Measurements from ENCODE around the gene IYD. TPM values are rescaled to one million over a fixed set of nuclear protein-coding genes. Genes with fewer than 3 reads are reported as not detected.

The IYD gene
- total RNA-seq, 1 donor from 2014 or later: under 0.01 TPM

DNA sequence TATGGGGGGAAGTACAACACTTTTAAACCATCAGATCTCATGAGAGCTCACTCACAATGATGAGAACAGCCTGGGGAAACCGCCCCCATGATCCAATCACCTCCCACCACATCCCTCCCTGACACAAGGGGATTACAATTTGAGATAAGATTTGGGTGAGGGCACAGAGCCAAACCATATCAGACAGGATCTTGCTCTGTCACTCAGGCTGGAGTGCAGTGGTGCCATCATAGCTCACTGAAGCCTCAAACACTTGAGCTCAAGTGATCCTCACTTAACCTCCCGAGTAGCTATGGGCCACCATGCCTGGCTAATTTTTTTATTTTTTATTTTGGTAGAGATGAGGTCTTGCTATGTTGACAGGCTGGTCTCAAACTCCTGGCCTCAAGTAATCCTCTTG, 5.1 kb upstream of the IYD start:
- H3K4me3 ChIP-seq: no peak overlapping the region
- H3K9me3 ChIP-seq: no peaks in the 10 kb centered on the region
- TF ChIP-seq, protein P1, sequence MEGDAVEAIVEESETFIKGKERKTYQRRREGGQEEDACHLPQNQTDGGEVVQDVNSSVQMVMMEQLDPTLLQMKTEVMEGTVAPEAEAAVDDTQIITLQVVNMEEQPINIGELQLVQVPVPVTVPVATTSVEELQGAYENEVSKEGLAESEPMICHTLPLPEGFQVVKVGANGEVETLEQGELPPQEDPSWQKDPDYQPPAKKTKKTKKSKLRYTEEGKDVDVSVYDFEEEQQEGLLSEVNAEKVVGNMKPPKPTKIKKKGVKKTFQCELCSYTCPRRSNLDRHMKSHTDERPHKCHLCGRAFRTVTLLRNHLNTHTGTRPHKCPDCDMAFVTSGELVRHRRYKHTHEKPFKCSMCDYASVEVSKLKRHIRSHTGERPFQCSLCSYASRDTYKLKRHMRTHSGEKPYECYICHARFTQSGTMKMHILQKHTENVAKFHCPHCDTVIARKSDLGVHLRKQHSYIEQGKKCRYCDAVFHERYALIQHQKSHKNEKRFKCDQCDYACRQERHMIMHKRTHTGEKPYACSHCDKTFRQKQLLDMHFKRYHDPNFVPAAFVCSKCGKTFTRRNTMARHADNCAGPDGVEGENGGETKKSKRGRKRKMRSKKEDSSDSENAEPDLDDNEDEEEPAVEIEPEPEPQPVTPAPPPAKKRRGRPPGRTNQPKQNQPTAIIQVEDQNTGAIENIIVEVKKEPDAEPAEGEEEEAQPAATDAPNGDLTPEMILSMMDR (IDR thresholded peaks at IDR 0.05): no peak
- intact Hi-C loops (cut with DNase I): no loop called here
- H3K4me1 ChIP-seq: no peaks in the 10 kb centered on the region
- no peak for DNase-seq (ENCODE audit: low spot score in 2 of 2)
- H3K27ac ChIP-seq: no peak overlapping the region
- no peaks in the 10 kb centered on the region for H3K27me3 ChIP-seq
- H3K36me3 ChIP-seq: no peaks in the 10 kb centered on the region

DNA sequence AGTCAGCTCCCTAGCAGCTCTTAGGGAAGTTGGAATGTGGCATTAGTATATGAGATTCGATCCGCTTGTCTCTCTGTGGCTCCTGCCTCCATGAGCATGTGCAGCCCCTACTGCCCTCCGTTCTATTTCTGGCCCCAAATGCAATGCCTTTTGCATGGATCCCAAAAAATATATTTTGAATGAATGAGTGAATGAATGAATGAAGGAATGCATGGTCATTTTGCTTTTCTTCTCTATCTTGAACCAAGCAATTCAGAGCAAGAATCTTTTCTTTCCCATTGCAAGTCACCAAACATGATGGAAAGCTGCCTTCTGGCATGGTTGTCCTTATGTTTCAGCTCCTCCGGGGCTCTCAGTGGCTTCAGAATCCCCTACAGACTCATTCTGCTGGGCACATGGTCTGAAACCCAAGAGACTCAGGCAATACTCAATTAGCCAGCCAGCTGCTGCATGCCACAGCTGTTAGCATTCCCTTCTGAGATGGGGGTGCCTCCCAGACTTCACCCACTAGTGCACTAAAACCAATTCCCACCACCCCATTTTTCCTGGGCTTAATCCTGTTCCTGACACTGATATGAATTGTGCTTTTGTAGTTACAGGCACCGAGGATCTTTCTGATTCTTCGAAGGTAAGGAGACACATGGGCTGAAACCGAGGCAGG, 2.6 kb upstream of the IYD start:
- no peaks in the 10 kb centered on the region for H3K27me3 ChIP-seq

DNA sequence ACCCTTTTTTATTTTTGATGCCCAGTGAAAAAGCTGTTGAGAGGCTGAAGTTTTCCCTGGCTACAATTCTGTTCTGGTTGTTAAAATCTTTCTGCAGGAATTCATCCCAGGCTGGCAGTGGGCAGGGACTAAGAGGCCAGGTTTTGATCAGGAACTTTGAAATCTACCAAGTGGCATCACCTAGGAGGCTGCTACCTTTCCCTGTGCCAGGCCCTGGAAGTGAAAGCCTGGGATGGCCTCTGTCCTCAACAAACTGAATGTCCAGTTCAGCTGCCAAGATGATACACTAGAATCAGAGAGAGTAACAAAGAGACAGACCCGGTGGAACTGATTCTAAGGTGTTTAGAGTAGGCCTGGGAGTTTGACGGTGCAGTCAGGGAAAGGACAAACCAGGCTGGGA, 596 bp downstream of the IYD start:
- Histone ChIP-seq H3K4me1 (peaks cover 0 to 3% of the 10 kb centered on the region in 2 donors), H3K36me3 (no peaks in the 10 kb centered on the region), H3K4me3 (no peak overlapping the region), H3K27ac (no peak overlapping the region), H3K9me3 (no peaks in the 10 kb centered on the region), H3K27me3 (no peaks in the 10 kb centered on the region)
- intact Hi-C loops (cut with DNase I): no loop called here
- TF ChIP-seq, protein P1 (IDR thresholded peaks at IDR 0.05): no peak
- no peak for DNase-seq (ENCODE audit: low spot score in 2 of 2)

More for the DNA sequence above, 2.6 kb upstream of the IYD start:
- intact Hi-C loops (cut with DNase I): no loop called here
- Histone ChIP-seq H3K4me1 (no peaks in the 10 kb centered on the region), H3K4me3 (no peak overlapping the region), H3K36me3 (no peaks in the 10 kb centered on the region), H3K27ac (no peak overlapping the region), H3K9me3 (no peaks in the 10 kb centered on the region)
- TF ChIP-seq, protein P1 (IDR thresholded peaks at IDR 0.05): no peak
- no peak for DNase-seq (ENCODE audit: low spot score in 2 of 2)

DNA sequence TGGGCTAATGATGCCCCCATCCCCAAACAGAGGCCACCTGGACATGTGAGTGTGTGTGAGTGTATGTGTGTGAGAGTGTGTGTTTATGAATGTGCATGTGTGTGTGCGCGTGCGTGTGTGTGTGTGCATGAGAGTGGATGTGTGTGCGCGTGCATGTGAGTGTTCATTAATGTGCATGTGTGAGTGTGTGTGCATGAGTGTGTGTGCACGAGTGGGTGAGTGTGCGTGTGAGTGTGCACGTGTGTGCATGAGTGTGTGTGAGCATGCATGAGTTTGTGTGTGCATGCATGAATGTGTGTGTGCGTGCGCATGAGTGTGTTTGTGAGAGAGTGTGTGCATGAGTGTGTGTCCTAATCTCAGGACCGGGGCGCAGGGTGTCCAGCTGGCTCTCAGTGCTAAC, 1.3 kb downstream of the IYD start:
- DNase-seq (ENCODE audit: low spot score in 2 of 2): no peak
- Histone ChIP-seq H3K4me3 (no peak overlapping the region), H3K36me3 (no peaks in the 10 kb centered on the region), H3K27ac (no peak overlapping the region), H3K4me1 (peaks cover 0 to 3% of the 10 kb centered on the region in 2 donors), H3K9me3 (no peaks in the 10 kb centered on the region), H3K27me3 (no peaks in the 10 kb centered on the region)
- intact Hi-C loops (cut with DNase I): no loop called here
- TF ChIP-seq, protein P1 (IDR thresholded peaks at IDR 0.05): no peak

DNA sequence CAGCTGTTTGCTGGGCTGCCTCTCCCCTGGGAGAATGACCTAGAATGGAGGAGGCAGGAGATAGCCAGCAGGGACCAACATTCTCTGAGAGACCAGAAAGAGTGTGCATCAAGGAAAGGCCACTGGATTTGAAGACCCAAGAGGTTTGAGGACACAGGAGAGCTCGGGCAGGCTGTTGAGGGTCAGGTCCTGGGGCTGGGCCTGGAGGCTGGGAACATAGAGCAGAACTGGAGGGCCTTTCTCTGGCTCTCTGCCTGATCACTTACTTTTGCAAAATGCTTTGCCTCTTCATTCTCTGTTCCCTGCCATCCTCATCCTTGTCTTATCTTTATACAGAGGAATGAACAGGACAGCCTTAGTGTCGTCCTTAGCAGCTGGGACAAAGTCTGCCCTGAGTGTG, 2.5 kb downstream of the IYD start:
- no peaks in the 10 kb centered on the region for H3K27me3 ChIP-seq
- no peaks in the 10 kb centered on the region for H3K36me3 ChIP-seq
- H3K4me3 ChIP-seq: no peak overlapping the region
- TF ChIP-seq, protein P1 (IDR thresholded peaks at IDR 0.05): no peak
- H3K4me1 ChIP-seq: peaks cover 0 to 3% of the 10 kb centered on the region in 2 donors
- no peak overlapping the region for H3K27ac ChIP-seq
- no peak for DNase-seq (ENCODE audit: low spot score in 2 of 2)
- H3K9me3 ChIP-seq: no peaks in the 10 kb centered on the region
- intact Hi-C loops (cut with DNase I): no loop called here
